Panc1 (cell line): ENCODE results near the gene ZCCHC9.

Source experiments
- POLR2AphosphoS5 ChIP-seq: IDR thresholded peaks from 2 replicates; pipeline ENCODE4 v1.6.1; 2012; ENCODE audit warnings: mild to moderate bottlenecking, low read depth, low read length, moderate library complexity
- SIN3A ChIP-seq: IDR thresholded peaks from 2 replicates; pipeline ENCODE4 v1.6.1; 2012; ENCODE audit warnings: low read depth, mild to moderate bottlenecking, low read length, moderate library complexity, borderline replicate concordance; ENCODE audit not compliant: insufficient read depth
- TF ChIP-seq, protein P1 (sequence below): fragments of 450-650 bp; IDR thresholded peaks from 2 replicates; pipeline ENCODE4 v1.5.1; 2017; ENCODE audit warnings: mild to moderate bottlenecking
- TF ChIP-seq, protein P2 (sequence below), 2 experiments: IDR thresholded peaks; 2 replicates each; pipeline ENCODE4 v1.6.1; 2011 to 2012; ENCODE audit warnings: low read depth in 2 of 2, control low read depth in 1 of 2, low read length in 1 of 2, mild to moderate bottlenecking in 1 of 2, moderate library complexity in 1 of 2; ENCODE audit not compliant: insufficient read depth in 1 of 2

DNA sequence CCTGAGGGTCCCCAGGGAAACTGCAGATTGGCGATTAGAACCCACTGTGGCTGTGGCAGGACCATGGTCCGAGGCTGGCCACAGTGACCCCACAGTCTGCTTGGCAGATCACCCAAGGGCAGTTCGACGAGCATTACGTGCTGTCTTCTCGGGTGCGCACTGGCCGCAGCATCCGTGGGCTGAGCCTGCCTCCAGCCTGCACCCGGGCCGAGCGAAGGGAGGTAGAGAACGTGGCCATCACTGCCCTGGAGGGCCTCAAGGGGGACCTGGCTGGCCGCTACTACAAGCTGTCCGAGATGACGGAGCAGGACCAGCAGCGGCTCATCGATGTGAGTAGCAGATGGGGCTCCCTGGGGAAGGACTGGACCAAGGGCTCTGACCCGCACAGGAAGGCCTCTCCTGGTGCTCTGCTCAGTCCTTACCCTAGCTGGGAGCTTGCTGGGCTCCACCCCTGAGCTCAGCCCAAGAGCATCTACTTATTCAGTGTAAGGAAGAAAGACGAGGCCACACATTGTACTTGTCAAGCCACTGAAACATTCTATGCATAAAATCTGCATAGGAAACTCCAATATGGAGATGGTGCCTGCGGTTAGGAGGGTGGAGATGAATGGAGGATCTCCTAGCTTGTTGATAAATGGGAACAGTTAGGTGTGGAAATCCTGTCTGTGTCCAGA lies 46.4 kb upstream of the ZCCHC9 start:
- TF ChIP-seq, protein P1, sequence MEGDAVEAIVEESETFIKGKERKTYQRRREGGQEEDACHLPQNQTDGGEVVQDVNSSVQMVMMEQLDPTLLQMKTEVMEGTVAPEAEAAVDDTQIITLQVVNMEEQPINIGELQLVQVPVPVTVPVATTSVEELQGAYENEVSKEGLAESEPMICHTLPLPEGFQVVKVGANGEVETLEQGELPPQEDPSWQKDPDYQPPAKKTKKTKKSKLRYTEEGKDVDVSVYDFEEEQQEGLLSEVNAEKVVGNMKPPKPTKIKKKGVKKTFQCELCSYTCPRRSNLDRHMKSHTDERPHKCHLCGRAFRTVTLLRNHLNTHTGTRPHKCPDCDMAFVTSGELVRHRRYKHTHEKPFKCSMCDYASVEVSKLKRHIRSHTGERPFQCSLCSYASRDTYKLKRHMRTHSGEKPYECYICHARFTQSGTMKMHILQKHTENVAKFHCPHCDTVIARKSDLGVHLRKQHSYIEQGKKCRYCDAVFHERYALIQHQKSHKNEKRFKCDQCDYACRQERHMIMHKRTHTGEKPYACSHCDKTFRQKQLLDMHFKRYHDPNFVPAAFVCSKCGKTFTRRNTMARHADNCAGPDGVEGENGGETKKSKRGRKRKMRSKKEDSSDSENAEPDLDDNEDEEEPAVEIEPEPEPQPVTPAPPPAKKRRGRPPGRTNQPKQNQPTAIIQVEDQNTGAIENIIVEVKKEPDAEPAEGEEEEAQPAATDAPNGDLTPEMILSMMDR: no peak
- TF ChIP-seq SIN3A (no peak), POLR2AphosphoS5 (no peak)
- TF ChIP-seq, protein P2, sequence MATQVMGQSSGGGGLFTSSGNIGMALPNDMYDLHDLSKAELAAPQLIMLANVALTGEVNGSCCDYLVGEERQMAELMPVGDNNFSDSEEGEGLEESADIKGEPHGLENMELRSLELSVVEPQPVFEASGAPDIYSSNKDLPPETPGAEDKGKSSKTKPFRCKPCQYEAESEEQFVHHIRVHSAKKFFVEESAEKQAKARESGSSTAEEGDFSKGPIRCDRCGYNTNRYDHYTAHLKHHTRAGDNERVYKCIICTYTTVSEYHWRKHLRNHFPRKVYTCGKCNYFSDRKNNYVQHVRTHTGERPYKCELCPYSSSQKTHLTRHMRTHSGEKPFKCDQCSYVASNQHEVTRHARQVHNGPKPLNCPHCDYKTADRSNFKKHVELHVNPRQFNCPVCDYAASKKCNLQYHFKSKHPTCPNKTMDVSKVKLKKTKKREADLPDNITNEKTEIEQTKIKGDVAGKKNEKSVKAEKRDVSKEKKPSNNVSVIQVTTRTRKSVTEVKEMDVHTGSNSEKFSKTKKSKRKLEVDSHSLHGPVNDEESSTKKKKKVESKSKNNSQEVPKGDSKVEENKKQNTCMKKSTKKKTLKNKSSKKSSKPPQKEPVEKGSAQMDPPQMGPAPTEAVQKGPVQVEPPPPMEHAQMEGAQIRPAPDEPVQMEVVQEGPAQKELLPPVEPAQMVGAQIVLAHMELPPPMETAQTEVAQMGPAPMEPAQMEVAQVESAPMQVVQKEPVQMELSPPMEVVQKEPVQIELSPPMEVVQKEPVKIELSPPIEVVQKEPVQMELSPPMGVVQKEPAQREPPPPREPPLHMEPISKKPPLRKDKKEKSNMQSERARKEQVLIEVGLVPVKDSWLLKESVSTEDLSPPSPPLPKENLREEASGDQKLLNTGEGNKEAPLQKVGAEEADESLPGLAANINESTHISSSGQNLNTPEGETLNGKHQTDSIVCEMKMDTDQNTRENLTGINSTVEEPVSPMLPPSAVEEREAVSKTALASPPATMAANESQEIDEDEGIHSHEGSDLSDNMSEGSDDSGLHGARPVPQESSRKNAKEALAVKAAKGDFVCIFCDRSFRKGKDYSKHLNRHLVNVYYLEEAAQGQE (IDR thresholded peaks at IDR 0.05; ENCODE audit: insufficient read depth in 1 of 2, low read depth in 2 of 2, low read length in 1 of 2): no peak
